Measurements from ENCODE around the gene CSMD2.

CSMD2 gene

DNA sequence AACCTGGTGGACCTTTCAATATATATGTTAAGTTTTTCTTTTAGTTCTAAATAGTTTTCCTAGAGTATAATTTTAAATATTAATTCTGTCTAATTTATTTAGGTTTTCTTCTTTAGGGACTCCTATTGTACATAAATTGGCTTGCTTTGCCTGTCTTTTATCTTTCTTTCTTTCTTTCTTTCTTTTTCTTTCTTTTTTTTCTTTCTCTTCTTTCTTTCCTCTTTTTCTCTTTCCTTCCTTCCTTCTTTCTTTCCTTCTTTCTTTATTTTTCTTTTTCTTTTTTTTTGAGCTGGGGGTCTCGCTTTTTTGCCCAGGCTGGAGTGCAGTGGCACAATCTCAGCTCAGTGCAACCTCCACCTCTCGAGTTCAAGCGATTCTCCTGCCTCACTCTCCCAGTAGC is 657.4 kb downstream of the CSMD2 start:
- TF ChIP-seq, protein P1, sequence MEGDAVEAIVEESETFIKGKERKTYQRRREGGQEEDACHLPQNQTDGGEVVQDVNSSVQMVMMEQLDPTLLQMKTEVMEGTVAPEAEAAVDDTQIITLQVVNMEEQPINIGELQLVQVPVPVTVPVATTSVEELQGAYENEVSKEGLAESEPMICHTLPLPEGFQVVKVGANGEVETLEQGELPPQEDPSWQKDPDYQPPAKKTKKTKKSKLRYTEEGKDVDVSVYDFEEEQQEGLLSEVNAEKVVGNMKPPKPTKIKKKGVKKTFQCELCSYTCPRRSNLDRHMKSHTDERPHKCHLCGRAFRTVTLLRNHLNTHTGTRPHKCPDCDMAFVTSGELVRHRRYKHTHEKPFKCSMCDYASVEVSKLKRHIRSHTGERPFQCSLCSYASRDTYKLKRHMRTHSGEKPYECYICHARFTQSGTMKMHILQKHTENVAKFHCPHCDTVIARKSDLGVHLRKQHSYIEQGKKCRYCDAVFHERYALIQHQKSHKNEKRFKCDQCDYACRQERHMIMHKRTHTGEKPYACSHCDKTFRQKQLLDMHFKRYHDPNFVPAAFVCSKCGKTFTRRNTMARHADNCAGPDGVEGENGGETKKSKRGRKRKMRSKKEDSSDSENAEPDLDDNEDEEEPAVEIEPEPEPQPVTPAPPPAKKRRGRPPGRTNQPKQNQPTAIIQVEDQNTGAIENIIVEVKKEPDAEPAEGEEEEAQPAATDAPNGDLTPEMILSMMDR (conservative IDR thresholded peaks at IDR 0.05; ENCODE audit: low read length): no peak
- H3K4me3 ChIP-seq (ENCODE audit: low read length): no peak overlapping the region
- DNase-seq (ENCODE audit: low read depth): no peak

- TF ChIP-seq, protein P1 (conservative IDR thresholded peaks at IDR 0.05; ENCODE audit: low read length): no peak
- no peak overlapping the region for H3K4me3 ChIP-seq (ENCODE audit: low read length)
- DNase-seq (ENCODE audit: low read depth): no peak
These were observed 661.5 kb downstream of the CSMD2 start for GRCh38 chr1:33503506-33503905.

GRCh38 chr1:33502726-33503125 is 662.3 kb downstream of the CSMD2 start:
- peak; percentile 30 for DNase-seq (ENCODE audit: low read depth)
- TF ChIP-seq, protein P1 (conservative IDR thresholded peaks at IDR 0.05; ENCODE audit: low read length): no peak
- H3K4me3 ChIP-seq (ENCODE audit: low read length): no peak overlapping the region

DNA sequence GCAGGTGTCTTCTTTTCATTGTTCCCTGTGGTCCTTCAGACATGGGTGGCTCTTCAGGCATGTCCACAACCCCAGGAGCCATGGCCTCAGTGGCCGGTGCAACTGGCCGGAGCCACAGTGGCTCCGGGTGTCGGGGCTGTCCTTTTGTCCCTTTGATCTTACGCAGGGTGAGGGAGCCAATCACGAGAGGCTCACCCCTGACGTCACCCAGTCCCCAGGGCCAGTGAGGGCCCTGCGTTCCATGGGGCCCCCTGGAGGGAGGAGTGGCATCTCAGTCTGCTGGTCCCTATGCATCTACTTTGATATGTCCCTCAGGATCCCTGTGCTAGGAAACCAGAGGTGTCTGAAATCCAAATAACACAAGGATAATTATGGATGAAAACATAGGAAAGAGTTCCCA is 663.3 kb downstream of the CSMD2 start:
- DNase-seq (ENCODE audit: low read depth): no peak
- TF ChIP-seq, protein P1 (conservative IDR thresholded peaks at IDR 0.05; ENCODE audit: low read length): no peak
- no peak overlapping the region for H3K4me3 ChIP-seq (ENCODE audit: low read length)

DNA sequence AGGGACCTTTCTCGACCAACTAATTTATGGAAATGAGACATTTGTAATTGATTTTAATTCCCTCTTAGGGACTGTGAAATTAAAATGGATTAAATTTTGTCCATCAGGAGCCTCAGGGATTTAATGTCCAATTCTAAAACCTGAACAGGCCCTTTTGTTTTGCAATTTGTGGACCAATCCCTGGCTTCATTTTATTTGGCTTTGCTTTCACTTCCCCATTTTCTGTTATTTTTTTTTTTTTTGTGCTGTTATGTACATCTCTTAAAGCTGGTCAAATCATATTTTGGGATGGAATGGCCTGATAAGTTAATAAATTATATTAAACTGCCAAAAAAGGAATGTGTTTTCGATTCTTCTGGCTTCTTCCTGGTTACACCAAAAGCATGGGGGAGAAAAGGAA is 663.7 kb downstream of the CSMD2 start:
- H3K4me3 ChIP-seq (ENCODE audit: low read length): no peak overlapping the region
- DNase-seq (ENCODE audit: low read depth): no peak
- TF ChIP-seq, protein P1 (conservative IDR thresholded peaks at IDR 0.05; ENCODE audit: low read length): no peak

- no peak for DNase-seq (ENCODE audit: low read depth)
- TF ChIP-seq, protein P1 (conservative IDR thresholded peaks at IDR 0.05; ENCODE audit: low read length): 0 out of 2 replicates have a peak, but pooled peaks have one; percentile 11
- H3K4me3 ChIP-seq (ENCODE audit: low read length): no peak overlapping the region
These were observed 664.5 kb downstream of the CSMD2 start for GRCh38 chr1:33500547-33500946.

- no peak for DNase-seq (ENCODE audit: low read depth)
- TF ChIP-seq, protein P1 (conservative IDR thresholded peaks at IDR 0.05; ENCODE audit: low read length): no peak
- H3K4me3 ChIP-seq (ENCODE audit: low read length): no peak overlapping the region
These were observed 667.6 kb downstream of the CSMD2 start for GRCh38 chr1:33497410-33497809.

All from AG10803 (cell line).